ENCODE results near the gene DSG3. TPM values are rescaled to one million over a fixed set of nuclear protein-coding genes. Genes with fewer than 3 reads are reported as not detected.

The DSG3 gene
- polyA plus RNA-seq, 1 donor (not counting 4 experiments of a cell fraction or from before 2014, with no cell fraction given): 259 TPM

GRCh38 chr18:31483396-31483795 lies 35.9 kb downstream of the DSG3 start:
- H3K9me1 ChIP-seq (ENCODE audit: control insufficient read depth, extremely low read depth, insufficient read depth, low read length): no peaks in the 10 kb centered on the region
- dilution Hi-C loops (cut with MboI; ENCODE audit: extremely low pct_ligation_motif_present, low sequenced_read_pairs): no loop called here
- FAIRE-seq: no peak

GRCh38 chr18:31484461-31484860 lies 36.9 kb downstream of the DSG3 start:
- H4K20me1 ChIP-seq (ENCODE audit: control insufficient read depth, extremely low read depth, insufficient read depth, low read length): no peaks in the 10 kb centered on the region
- DNase-seq (ENCODE audit: low read depth, low spot score) (no peak), FAIRE-seq (peak; percentile 67)
- TF ChIP-seq, protein P1, sequence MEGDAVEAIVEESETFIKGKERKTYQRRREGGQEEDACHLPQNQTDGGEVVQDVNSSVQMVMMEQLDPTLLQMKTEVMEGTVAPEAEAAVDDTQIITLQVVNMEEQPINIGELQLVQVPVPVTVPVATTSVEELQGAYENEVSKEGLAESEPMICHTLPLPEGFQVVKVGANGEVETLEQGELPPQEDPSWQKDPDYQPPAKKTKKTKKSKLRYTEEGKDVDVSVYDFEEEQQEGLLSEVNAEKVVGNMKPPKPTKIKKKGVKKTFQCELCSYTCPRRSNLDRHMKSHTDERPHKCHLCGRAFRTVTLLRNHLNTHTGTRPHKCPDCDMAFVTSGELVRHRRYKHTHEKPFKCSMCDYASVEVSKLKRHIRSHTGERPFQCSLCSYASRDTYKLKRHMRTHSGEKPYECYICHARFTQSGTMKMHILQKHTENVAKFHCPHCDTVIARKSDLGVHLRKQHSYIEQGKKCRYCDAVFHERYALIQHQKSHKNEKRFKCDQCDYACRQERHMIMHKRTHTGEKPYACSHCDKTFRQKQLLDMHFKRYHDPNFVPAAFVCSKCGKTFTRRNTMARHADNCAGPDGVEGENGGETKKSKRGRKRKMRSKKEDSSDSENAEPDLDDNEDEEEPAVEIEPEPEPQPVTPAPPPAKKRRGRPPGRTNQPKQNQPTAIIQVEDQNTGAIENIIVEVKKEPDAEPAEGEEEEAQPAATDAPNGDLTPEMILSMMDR (optimal IDR thresholded peaks at IDR 0.05 in 1 of 3, IDR thresholded peaks at IDR 0.05 in 1 of 3, conservative IDR thresholded peaks at IDR 0.05 in 1 of 3; ENCODE audit: extremely low read depth in 1 of 3, insufficient read depth in 2 of 3, low read length in 3 of 3): no peak
- TF ChIP-seq EZH2 (IDR thresholded peaks at IDR 0.05; ENCODE audit: low read length): no peak
- dilution Hi-C loops (cut with MboI; ENCODE audit: extremely low pct_ligation_motif_present, low sequenced_read_pairs): no loop called here
- H2AFZ ChIP-seq (ENCODE audit: control insufficient read depth, low read length): no peak overlapping the region
- no peaks in the 10 kb centered on the region for H3K9me3 ChIP-seq (ENCODE audit: control insufficient read depth, low read depth, low read length)
- H3K79me2 ChIP-seq (ENCODE audit: control insufficient read depth, insufficient read depth, low read length): no peaks in the 10 kb centered on the region
- H3K36me3 ChIP-seq (ENCODE audit: control insufficient read depth in 2 of 2, extremely low read depth in 1 of 2, insufficient read depth in 2 of 2, low read length in 2 of 2): peaks cover 2 to 10% of the 10 kb centered on the region in 2 experiments
- no peak overlapping the region for H3K9ac ChIP-seq (ENCODE audit: control insufficient read depth, extremely low read depth, insufficient read depth, low read length)
- H3K4me1 ChIP-seq (ENCODE audit: control insufficient read depth, extremely low read depth, insufficient read depth, low read length): peaks cover 57% of the 10 kb centered on the region
- H3K4me2 ChIP-seq (ENCODE audit: control insufficient read depth, extremely low read depth, insufficient read depth, low read depth, low read length): no peak overlapping the region
- H3K27ac ChIP-seq (ENCODE audit: control insufficient read depth, insufficient read depth, low read length): peak overlapping the region; percentile 2
- H3K4me3 ChIP-seq (ENCODE audit: control insufficient read depth in 2 of 3, extremely low read depth in 1 of 3, insufficient read depth in 2 of 3, low read depth in 1 of 3, low read length in 3 of 3): no peak overlapping the region
- no peaks in the 10 kb centered on the region for H3K9me1 ChIP-seq (ENCODE audit: control insufficient read depth, extremely low read depth, insufficient read depth, low read length)
- no peaks in the 10 kb centered on the region for H3K27me3 ChIP-seq (ENCODE audit: control insufficient read depth, extremely low read depth, insufficient read depth, low read length)

More at GRCh38 chr18:31483396-31483795, 35.9 kb downstream of the DSG3 start:
- H3K9ac ChIP-seq (ENCODE audit: control insufficient read depth, extremely low read depth, insufficient read depth, low read length): no peak overlapping the region
- H3K27ac ChIP-seq (ENCODE audit: control insufficient read depth, insufficient read depth, low read length): no peak overlapping the region
- no peaks in the 10 kb centered on the region for H3K79me2 ChIP-seq (ENCODE audit: control insufficient read depth, insufficient read depth, low read length)
- H2AFZ ChIP-seq (ENCODE audit: control insufficient read depth, low read length): no peak overlapping the region
- H3K4me3 ChIP-seq (ENCODE audit: control insufficient read depth in 2 of 3, extremely low read depth in 1 of 3, insufficient read depth in 2 of 3, low read depth in 1 of 3, low read length in 3 of 3): no peak overlapping the region
- peaks cover 7 to 17% of the 10 kb centered on the region in 2 experiments for H3K36me3 ChIP-seq (ENCODE audit: control insufficient read depth in 2 of 2, extremely low read depth in 1 of 2, insufficient read depth in 2 of 2, low read length in 2 of 2)
- TF ChIP-seq, protein P1 (optimal IDR thresholded peaks at IDR 0.05 in 1 of 3, IDR thresholded peaks at IDR 0.05 in 1 of 3, conservative IDR thresholded peaks at IDR 0.05 in 1 of 3; ENCODE audit: extremely low read depth in 1 of 3, insufficient read depth in 2 of 3, low read length in 3 of 3): no peak
- TF ChIP-seq EZH2 (IDR thresholded peaks at IDR 0.05; ENCODE audit: low read length): no peak
- no peaks in the 10 kb centered on the region for H4K20me1 ChIP-seq (ENCODE audit: control insufficient read depth, extremely low read depth, insufficient read depth, low read length)
- H3K9me3 ChIP-seq (ENCODE audit: control insufficient read depth, low read depth, low read length): no peaks in the 10 kb centered on the region
- DNase-seq (ENCODE audit: low read depth, low spot score): no peak
- H3K4me1 ChIP-seq (ENCODE audit: control insufficient read depth, extremely low read depth, insufficient read depth, low read length): peaks cover 46% of the 10 kb centered on the region
- H3K4me2 ChIP-seq (ENCODE audit: control insufficient read depth, extremely low read depth, insufficient read depth, low read depth, low read length): no peak overlapping the region
- no peaks in the 10 kb centered on the region for H3K27me3 ChIP-seq (ENCODE audit: control insufficient read depth, extremely low read depth, insufficient read depth, low read length)
